HepG2 (cell line): ENCODE data around the gene APOM. TPM values are rescaled to one million over a fixed set of nuclear protein-coding genes. Genes with fewer than 3 reads are reported as not detected.

Experiments used
- ATAC-seq: fragments of 200-7000 bp; cut with Tn5 transposase; 3 replicates; pipeline ENCODE4 v1.9.1; 2020; ENCODE audit warnings: mild to moderate bottlenecking, moderate library complexity
- BruUV-seq: library from RNA; stranded (reverse); fragments of 400-500 nt; replicated peaks from 2 replicates; lab custom pipeline; 2021; lab: Mats Ljungman, UMichigan
- CTCF ChIA-PET: fragments of 300-600 bp; formaldehyde crosslinking; extraction: SDS; loops from one replicate; lab custom pipeline; 2021; ENCODE audit warnings: low total read pairs, inconsistent platforms, low intra/inter-chr PET ratio; lab: Yijun Ruan, JAX
- POLR2A ChIA-PET: fragments of 350-600 bp; sonication (Branson Sonifier 250); formaldehyde crosslinking; loops from one replicate; lab custom pipeline; 2020; ENCODE audit warnings: antibody characterized with exemption, inconsistent platforms; lab: Yijun Ruan, JAX
- DNase-seq: peaks from one replicate; pipeline ENCODE4 v3.0.0-alpha.2; 2015; ENCODE audit warnings: low spot score
- FAIRE-seq: peaks from 3 replicates; lab custom pipeline; 2011; peaks lifted over from hg19 to GRCh38; lab: Jason Lieb, UNC
- H2AFZ ChIP-seq: one replicate; pipeline ENCODE4 v1.6.1; 2011; ENCODE audit warnings: low read length, inconsistent platforms
- H3K27ac ChIP-seq: fragments of 300-600 bp; 3 replicates; pipeline ENCODE4 v1.8.0; 2011; ENCODE audit warnings: mixed run types, mild to moderate bottlenecking, mixed read lengths, low read length, inconsistent platforms; ENCODE audit not compliant: insufficient read depth; ENCODE audit errors: extremely low read length
- H3K27me3 ChIP-seq, 2 experiments: fragments of 200-600 bp in 1 of 2; 2 replicates in 1 of 2; 3 replicates in 1 of 2; pipeline versions ENCODE4 v1.6.0 to v1.8.0; 2011; ENCODE audit warnings: low read length in 2 of 2, mild to moderate bottlenecking in 2 of 2, moderate library complexity in 2 of 2, inconsistent platforms in 1 of 2; ENCODE audit not compliant: insufficient read depth in 2 of 2, control insufficient read depth in 1 of 2
- H3K36me3 ChIP-seq, 2 experiments: fragments of 200-600 bp in 1 of 2; replicated peaks in 1 of 2; 2 replicates in 1 of 2; 3 replicates in 1 of 2; pipeline versions ENCODE4 v1.5.1 to v1.8.0; 2011; ENCODE audit warnings: low read length in 2 of 2, inconsistent platforms in 1 of 2; ENCODE audit not compliant: insufficient read depth in 2 of 2, control insufficient read depth in 1 of 2
- H3K4me1 ChIP-seq: 2 replicates; pipeline ENCODE4 v1.5.1; 2012; ENCODE audit warnings: low read length, inconsistent platforms; ENCODE audit not compliant: insufficient read depth
- H3K4me2 ChIP-seq: 2 replicates; pipeline ENCODE4 v1.6.0; 2011; ENCODE audit warnings: low read depth, low read length, inconsistent platforms
- H3K4me3 ChIP-seq, 3 experiments: fragments of 200-600 bp in 1 of 3; sonication (generic), shearing (Covaris generic) in 1 of 3; replicated peaks in 1 of 3; 2 replicates each; pipeline ENCODE4 v1.5.1; 2011 to 2016; ENCODE audit warnings: low read length in 3 of 3, inconsistent platforms in 2 of 3, low read depth in 2 of 3, mild to moderate bottlenecking in 2 of 3, control low read depth in 1 of 3, mixed read lengths in 1 of 3; ENCODE audit not compliant: insufficient read depth in 1 of 3
- H3K79me2 ChIP-seq: one replicate; pipeline ENCODE4 v1.6.1; 2011; ENCODE audit warnings: low read length, inconsistent platforms; ENCODE audit not compliant: insufficient read depth
- H3K9ac ChIP-seq: 2 replicates; pipeline ENCODE4 v1.6.0; 2011; ENCODE audit warnings: mild to moderate bottlenecking, low read depth, low read length, inconsistent platforms; ENCODE audit not compliant: insufficient read depth
- H3K9me3 ChIP-seq: 2 replicates; pipeline ENCODE4 v1.5.1; 2012; ENCODE audit warnings: mild to moderate bottlenecking, low read length
- H4K20me1 ChIP-seq: 2 replicates; pipeline ENCODE4 v1.6.0; 2011; ENCODE audit warnings: inconsistent platforms, mild to moderate bottlenecking, low read length, moderate library complexity; ENCODE audit not compliant: insufficient read depth
- ATF2 ChIP-seq: sonication (generic); formaldehyde crosslinking; IDR thresholded peaks from 2 replicates; pipeline ENCODE4 v1.4.0; 2020; ENCODE audit warnings: missing genetic modification reagents
- BATF2 ChIP-seq: sonication (generic); formaldehyde crosslinking; IDR thresholded peaks from 2 replicates; pipeline ENCODE4 v1.8.0; 2022; ENCODE audit warnings: mild to moderate bottlenecking, missing genetic modification reagents, moderate library complexity
- KLF16 ChIP-seq, 2 experiments: sonication (generic) in 1 of 2; formaldehyde crosslinking in 1 of 2; IDR thresholded peaks; 2 replicates each; pipeline versions ENCODE4 v1.6.1 to v1.8.0; 2016 to 2023; ENCODE audit warnings: missing genetic modification reagents in 2 of 2, missing compliant biosample characterization in 1 of 2
- MTF1 ChIP-seq: sonication (generic); formaldehyde crosslinking; IDR thresholded peaks from 2 replicates; pipeline ENCODE4 v1.5.0; 2020; ENCODE audit warnings: missing genetic modification reagents
- PAF1 ChIP-seq: IDR thresholded peaks from 2 replicates; pipeline ENCODE4 v1.6.1; 2016; ENCODE audit warnings: missing genetic modification reagents, missing compliant biosample characterization
- PRDM10 ChIP-seq: sonication (generic); formaldehyde crosslinking; IDR thresholded peaks from 2 replicates; pipeline ENCODE4 v1.4.0; 2020; ENCODE audit warnings: low read depth, missing genetic modification reagents
- SMAD3 ChIP-seq: sonication (generic); formaldehyde crosslinking; IDR thresholded peaks from 2 replicates; pipeline ENCODE4 v1.4.0; 2020; ENCODE audit warnings: missing genetic modification reagents
- SNAI1 ChIP-seq: sonication (generic); formaldehyde crosslinking; IDR thresholded peaks from 2 replicates; pipeline ENCODE4 v1.5.0; 2020; ENCODE audit warnings: mild to moderate bottlenecking, missing genetic modification reagents, borderline replicate concordance
- SPEN ChIP-seq: sonication (generic); formaldehyde crosslinking; IDR thresholded peaks from 2 replicates; pipeline ENCODE4 v1.5.1; 2020; ENCODE audit warnings: low read depth, mild to moderate bottlenecking, missing genetic modification reagents
- THYN1 ChIP-seq: sonication (generic); formaldehyde crosslinking; IDR thresholded peaks from 2 replicates; pipeline ENCODE4 v1.8.1; 2023; ENCODE audit warnings: low read depth, mild to moderate bottlenecking, moderate library complexity, missing genetic modification reagents, borderline replicate concordance
- TMF1 ChIP-seq: sonication (generic); formaldehyde crosslinking; IDR thresholded peaks from 2 replicates; pipeline ENCODE4 v1.8.1; 2022; ENCODE audit warnings: low read depth, missing genetic modification reagents
- TRIM24 ChIP-seq: sonication (generic); formaldehyde crosslinking; IDR thresholded peaks from 2 replicates; pipeline ENCODE4 v1.8.0; 2022; ENCODE audit warnings: mild to moderate bottlenecking, missing genetic modification reagents
- ZFY ChIP-seq: sonication (generic); formaldehyde crosslinking; IDR thresholded peaks from 2 replicates; pipeline ENCODE4 v1.4.0; 2020; ENCODE audit warnings: missing genetic modification reagents
- ZNF234 ChIP-seq: sonication (generic); formaldehyde crosslinking; conservative IDR thresholded peaks from 2 replicates; pipeline ENCODE4 v1.5.1; 2020; ENCODE audit warnings: mild to moderate bottlenecking, missing genetic modification reagents
- ZNF282 ChIP-seq: fragments of 450-650 bp; IDR thresholded peaks from 2 replicates; pipeline ENCODE4 v1.6.1; 2018; ENCODE audit not compliant: partially characterized antibody
- ZNF496 ChIP-seq: sonication (generic); formaldehyde crosslinking; IDR thresholded peaks from 2 replicates; pipeline ENCODE4 v1.8.1; 2023; ENCODE audit warnings: mild to moderate bottlenecking, moderate library complexity, missing genetic modification reagents; ENCODE audit not compliant: insufficient replicate concordance
- ZNF775 ChIP-seq: sonication (generic); formaldehyde crosslinking; IDR thresholded peaks from 2 replicates; pipeline ENCODE4 v1.4.0; 2020; ENCODE audit warnings: missing genetic modification reagents, mild to moderate bottlenecking, moderate library complexity, borderline replicate concordance
- ZNF850 ChIP-seq: sonication (generic); formaldehyde crosslinking; conservative IDR thresholded peaks from 2 replicates; pipeline ENCODE4 v1.9.0; 2021; ENCODE audit warnings: mild to moderate bottlenecking, missing genetic modification reagents
- WGBS: methylation state at CpG from one replicate; pipeline ENCODE4 v1.1.6; 2017; ENCODE audit warnings: low lambda C conversion rate; 5-methylcytosine and 5-hydroxymethylcytosine counted together
- in situ Hi-C: cut with HindIII; loops from 2 replicates; pipeline ENCODE4 v1.10.0; 2017; ENCODE audit warnings: low pct_unique_long_range_greater_than_20kb; ENCODE audit not compliant: extremely low pct_ligation_motif_present
- intact Hi-C: fragments of 100-400 bp; cut with micrococcal nuclease; formaldehyde crosslinking; loops from one replicate; pipeline ENCODE4 v1.10.0; 2022; ENCODE audit not compliant: unreplicated experiment
- polyA plus RNA-seq, 8 experiments: library from polyadenylated mRNA; depleted of rRNA in 3 of 8; stranded (reverse) in 7 of 8; unstranded in 1 of 8; fragments of >200 nt; fragmentation: Illumina TruSeq in 4 of 8; extraction: Trizol in 4 of 8; gene quantifications; 2 replicates each; pipeline versions ENCODE4 v1.2.1 to v1.2.3, GENCODE V29; 2011 to 2016; ENCODE audit warnings: low read depth in 4 of 8, missing spikeins in 1 of 8, mixed read lengths in 1 of 8; ENCODE audit not compliant: insufficient read depth in 1 of 8
- total RNA-seq, 5 experiments: library from RNA; depleted of rRNA; stranded (reverse); fragments of >200 nt; fragmentation: Illumina TruSeq; extraction: Trizol; gene quantifications; 2 replicates each; pipeline ENCODE4 v1.2.3, GENCODE V29; 2016; ENCODE audit warnings: low read depth in 1 of 5

APOM gene
- total and polyA plus RNA-seq, 2 of the 13 experiments (the other 11 are each of a cell fraction or from before 2014, with no cell fraction given) = 98.2 to 1,140 TPM

- Histone ChIP-seq H4K20me1 (no peaks in the 10 kb centered on the region), H3K79me2 (no peaks in the 10 kb centered on the region), H3K4me3 (no peak overlapping the region), H3K36me3 (peaks cover 41 to 46% of the 10 kb centered on the region in 2 experiments), H3K27ac (no peak overlapping the region), H3K9me3 (no peaks in the 10 kb centered on the region), H3K27me3 (no peaks in the 10 kb centered on the region), H2AFZ (no peak overlapping the region), H3K4me1 (peaks cover 28% of the 10 kb centered on the region), H3K4me2 (no peak overlapping the region), H3K9ac (no peak overlapping the region)
- in situ Hi-C loops (no loop called here), intact Hi-C loops (no loop called here)
- ChIA-PET POLR2A (interaction anchor here (1.4 kb wide), 1 partner anchor 17 kb away, joined by 3 read pairs; the partner anchor contains the start of gene LY6G5B), CTCF (no interaction called here)
- no peak for TF ChIP-seq BATF2 (CRISPR knock-in tag)
- no peak for TF ChIP-seq ZFY (CRISPR knock-in tag)
- no peak for TF ChIP-seq SMAD3 (CRISPR knock-in tag)
- no peak for TF ChIP-seq ZNF775 (CRISPR knock-in tag)
- TF ChIP-seq TRIM24 (CRISPR knock-in tag) = no peak
- TF ChIP-seq PAF1 = no peak
- no peak for TF ChIP-seq THYN1
- TF ChIP-seq PRDM10 (CRISPR knock-in tag) = no peak
- TF ChIP-seq MTF1 (CRISPR knock-in tag) = no peak
- no peak for TF ChIP-seq SNAI1 (CRISPR knock-in tag)
- no peak for TF ChIP-seq SPEN (CRISPR knock-in tag)
- TF ChIP-seq TMF1 (CRISPR knock-in tag) = no peak
- no peak for TF ChIP-seq ZNF282
- TF ChIP-seq ATF2 = no peak
- no peak for TF ChIP-seq KLF16 (CRISPR knock-in tag; IDR thresholded peaks at IDR 0.05)
- no peak for TF ChIP-seq ZNF496 (CRISPR knock-in tag)
- TF ChIP-seq ZNF850 = no peak
- TF ChIP-seq ZNF234 = no peak
- ATAC-seq (no peak), FAIRE-seq (no peak), DNase-seq (no peak)
- 96% methylated on average over 8 of the region's 8 CpGs for WGBS
- BruUV-seq = no TSS peak
These were observed 31.6 kb downstream of the APOM start for GRCh38 chr6:31687321-31687720.
